HL-60 (cell line): ENCODE measurements around the gene SOX1.

Source experiments
- DNase-seq, 2 experiments: peaks; one replicate each; pipeline ENCODE4 v3.0.0-alpha.2; 2010 to 2020; ENCODE audit warnings: low read depth in 1 of 2, low spot score in 1 of 2
- H3K27ac ChIP-seq: fragments of 250-450 bp; sonication (Bioruptor Pico); replicated peaks from 2 replicates; pipeline ENCODE4 v1.5.1; 2020; ENCODE audit warnings: mild to moderate bottlenecking, moderate library complexity
- H3K27me3 ChIP-seq: fragments of 250-450 bp; sonication (Bioruptor Pico); 2 replicates; pipeline ENCODE4 v1.5.1; 2021; ENCODE audit warnings: mild to moderate bottlenecking, moderate library complexity; ENCODE audit not compliant: insufficient read depth, poor library complexity, severe bottlenecking
- H3K4me3 ChIP-seq: replicated peaks from 2 replicates; pipeline ENCODE4 v1.5.1; 2011; ENCODE audit warnings: mild to moderate bottlenecking, control low read depth, low read length; ENCODE audit not compliant: insufficient read depth
- CTCF ChIP-seq: IDR thresholded peaks from one replicate; pipeline ENCODE4 v1.5.1; 2011; ENCODE audit warnings: low read length, control low read depth, inconsistent platforms; ENCODE audit not compliant: insufficient read depth
- GABPA ChIP-seq: IDR thresholded peaks from 2 replicates; pipeline ENCODE4 v1.6.1; 2012; ENCODE audit warnings: low read depth
- POLR2AphosphoS5 ChIP-seq: IDR thresholded peaks from 2 replicates; pipeline ENCODE4 v1.6.1; 2012; ENCODE audit warnings: low read depth
- REST ChIP-seq: IDR thresholded peaks from 2 replicates; pipeline ENCODE4 v1.6.1; 2012; ENCODE audit warnings: low read depth; ENCODE audit not compliant: insufficient replicate concordance
- SPI1 ChIP-seq: IDR thresholded peaks from 2 replicates; pipeline ENCODE4 v1.6.1; 2012; ENCODE audit warnings: low read depth, mild to moderate bottlenecking, borderline replicate concordance

SOX1 gene

GRCh38 chr13:112078879-112079531, 12.1 kb downstream of the SOX1 start:
- Histone ChIP-seq H3K27me3 (peaks cover 30% of the 10 kb centered on the region), H3K27ac (no peak overlapping the region), H3K4me3 (no peak overlapping the region)
- no peak for DNase-seq
- TF ChIP-seq CTCF (no peak), GABPA (no peak), POLR2AphosphoS5 (no peak), REST (no peak), SPI1 (no peak)

GRCh38 chr13:112079696-112080095, 12.7 kb downstream of the SOX1 start:
- Histone ChIP-seq H3K27ac (no peak overlapping the region), H3K27me3 (peaks cover 23% of the 10 kb centered on the region), H3K4me3 (no peak overlapping the region)
- TF ChIP-seq CTCF = no peak
- TF ChIP-seq SPI1 = no peak
- no peak for TF ChIP-seq POLR2AphosphoS5
- no peak for TF ChIP-seq REST
- TF ChIP-seq GABPA = no peak
- no peak for DNase-seq

DNA sequence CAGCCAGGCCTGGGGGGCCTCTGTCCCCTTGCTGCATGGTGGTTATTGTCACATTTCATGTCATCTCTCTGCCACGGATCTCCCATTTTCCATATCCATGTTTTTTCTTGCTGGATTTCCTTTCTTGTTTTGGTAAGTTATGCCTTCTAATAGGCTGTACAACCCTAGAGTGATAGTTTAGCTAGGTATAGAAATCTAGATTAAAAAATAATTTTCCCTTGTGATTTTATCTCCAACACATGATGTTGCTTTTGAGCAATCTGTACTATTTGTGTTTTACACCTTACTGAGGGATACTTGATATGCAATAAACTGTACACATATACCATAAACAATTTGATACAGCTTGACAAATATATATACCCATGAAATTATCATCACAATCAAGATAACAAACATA, 17.0 kb downstream of the SOX1 start:
- H3K4me3 ChIP-seq = no peak overlapping the region
- H3K27me3 ChIP-seq = no peaks in the 10 kb centered on the region
- TF ChIP-seq SPI1 (no peak), REST (no peak)
- H3K27ac ChIP-seq = no peak overlapping the region
- DNase-seq = no peak
